ENCODE results near the gene GANC. TPM values are rescaled to one million over a fixed set of nuclear protein-coding genes. Genes with fewer than 3 reads are reported as not detected.

Gene GANC
- total and polyA plus RNA-seq, 9 of the 15 experiments (the other 6 are each of a cell fraction or from before 2014, with no cell fraction given): 10.9 to 19.0 (median 14.5) TPM

GRCh38 chr15:42279234-42279723 is 6.3 kb downstream of the GANC start (continued):
- TF ChIP-seq, protein P1, sequence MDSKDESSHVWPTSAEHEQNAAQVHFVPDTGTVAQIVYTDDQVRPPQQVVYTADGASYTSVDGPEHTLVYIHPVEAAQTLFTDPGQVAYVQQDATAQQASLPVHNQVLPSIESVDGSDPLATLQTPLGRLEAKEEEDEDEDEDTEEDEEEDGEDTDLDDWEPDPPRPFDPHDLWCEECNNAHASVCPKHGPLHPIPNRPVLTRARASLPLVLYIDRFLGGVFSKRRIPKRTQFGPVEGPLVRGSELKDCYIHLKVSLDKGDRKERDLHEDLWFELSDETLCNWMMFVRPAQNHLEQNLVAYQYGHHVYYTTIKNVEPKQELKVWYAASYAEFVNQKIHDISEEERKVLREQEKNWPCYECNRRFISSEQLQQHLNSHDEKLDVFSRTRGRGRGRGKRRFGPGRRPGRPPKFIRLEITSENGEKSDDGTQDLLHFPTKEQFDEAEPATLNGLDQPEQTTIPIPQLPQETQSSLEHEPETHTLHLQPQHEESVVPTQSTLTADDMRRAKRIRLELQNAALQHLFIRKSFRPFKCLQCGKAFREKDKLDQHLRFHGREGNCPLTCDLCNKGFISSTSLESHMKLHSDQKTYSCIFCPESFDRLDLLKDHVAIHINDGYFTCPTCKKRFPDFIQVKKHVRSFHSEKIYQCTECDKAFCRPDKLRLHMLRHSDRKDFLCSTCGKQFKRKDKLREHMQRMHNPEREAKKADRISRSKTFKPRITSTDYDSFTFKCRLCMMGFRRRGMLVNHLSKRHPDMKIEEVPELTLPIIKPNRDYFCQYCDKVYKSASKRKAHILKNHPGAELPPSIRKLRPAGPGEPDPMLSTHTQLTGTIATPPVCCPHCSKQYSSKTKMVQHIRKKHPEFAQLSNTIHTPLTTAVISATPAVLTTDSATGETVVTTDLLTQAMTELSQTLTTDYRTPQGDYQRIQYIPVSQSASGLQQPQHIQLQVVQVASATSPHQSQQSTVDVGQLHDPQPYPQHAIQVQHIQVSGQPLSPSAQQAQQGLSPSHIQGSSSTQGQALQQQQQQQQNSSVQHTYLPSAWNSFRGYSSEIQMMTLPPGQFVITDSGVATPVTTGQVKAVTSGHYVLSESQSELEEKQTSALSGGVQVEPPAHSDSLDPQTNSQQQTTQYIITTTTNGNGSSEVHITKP (IDR thresholded peaks at IDR 0.05; ENCODE audit: partially characterized antibody): peak; percentile 96
- TF ChIP-seq CC2D1A (IDR thresholded peaks at IDR 0.05) (no peak), ZNF124 (CRISPR knock-in tag; IDR thresholded peaks at IDR 0.05) (no peak), COPS2 (conservative IDR thresholded peaks at IDR 0.05) (no peak), PHF21A (IDR thresholded peaks at IDR 0.05; ENCODE audit: borderline replicate concordance, low read depth) (no peak), E2F6 (IDR thresholded peaks at IDR 0.05; ENCODE audit: borderline replicate concordance in 1 of 2, extremely low read depth in 1 of 2, insufficient read depth in 1 of 2, insufficient read length in 1 of 2, low read depth in 1 of 2, low read length in 1 of 2, poor library complexity in 1 of 2, severe bottlenecking in 1 of 2) (peak in 1 of 2 experiments; percentile 28), NCOA6 (IDR thresholded peaks at IDR 0.05) (no peak), ELF4 (CRISPR knock-in tag; IDR thresholded peaks at IDR 0.05) (0 out of 2 replicates have a peak, but pooled peaks have one; percentile 10), HEY1 (CRISPR knock-in tag; IDR thresholded peaks at IDR 0.05; ENCODE audit: borderline replicate concordance) (no peak), NFE2 (IDR thresholded peaks at IDR 0.05; ENCODE audit: low read depth) (peak; percentile 88), ZFPM2 (CRISPR knock-in tag; IDR thresholded peaks at IDR 0.05) (no peak)
- TF ChIP-seq, protein P2, sequence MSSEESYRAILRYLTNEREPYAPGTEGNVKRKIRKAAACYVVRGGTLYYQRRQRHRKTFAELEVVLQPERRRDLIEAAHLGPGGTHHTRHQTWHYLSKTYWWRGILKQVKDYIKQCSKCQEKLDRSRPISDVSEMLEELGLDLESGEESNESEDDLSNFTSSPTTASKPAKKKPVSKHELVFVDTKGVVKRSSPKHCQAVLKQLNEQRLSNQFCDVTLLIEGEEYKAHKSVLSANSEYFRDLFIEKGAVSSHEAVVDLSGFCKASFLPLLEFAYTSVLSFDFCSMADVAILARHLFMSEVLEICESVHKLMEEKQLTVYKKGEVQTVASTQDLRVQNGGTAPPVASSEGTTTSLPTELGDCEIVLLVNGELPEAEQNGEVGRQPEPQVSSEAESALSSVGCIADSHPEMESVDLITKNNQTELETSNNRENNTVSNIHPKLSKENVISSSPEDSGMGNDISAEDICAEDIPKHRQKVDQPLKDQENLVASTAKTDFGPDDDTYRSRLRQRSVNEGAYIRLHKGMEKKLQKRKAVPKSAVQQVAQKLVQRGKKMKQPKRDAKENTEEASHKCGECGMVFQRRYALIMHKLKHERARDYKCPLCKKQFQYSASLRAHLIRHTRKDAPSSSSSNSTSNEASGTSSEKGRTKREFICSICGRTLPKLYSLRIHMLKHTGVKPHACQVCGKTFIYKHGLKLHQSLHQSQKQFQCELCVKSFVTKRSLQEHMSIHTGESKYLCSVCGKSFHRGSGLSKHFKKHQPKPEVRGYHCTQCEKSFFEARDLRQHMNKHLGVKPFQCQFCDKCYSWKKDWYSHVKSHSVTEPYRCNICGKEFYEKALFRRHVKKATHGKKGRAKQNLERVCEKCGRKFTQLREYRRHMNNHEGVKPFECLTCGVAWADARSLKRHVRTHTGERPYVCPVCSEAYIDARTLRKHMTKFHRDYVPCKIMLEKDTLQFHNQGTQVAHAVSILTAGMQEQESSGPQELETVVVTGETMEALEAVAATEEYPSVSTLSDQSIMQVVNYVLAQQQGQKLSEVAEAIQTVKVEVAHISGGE (CRISPR knock-in tag; IDR thresholded peaks at IDR 0.05): no peak
- TF ChIP-seq, protein P3, sequence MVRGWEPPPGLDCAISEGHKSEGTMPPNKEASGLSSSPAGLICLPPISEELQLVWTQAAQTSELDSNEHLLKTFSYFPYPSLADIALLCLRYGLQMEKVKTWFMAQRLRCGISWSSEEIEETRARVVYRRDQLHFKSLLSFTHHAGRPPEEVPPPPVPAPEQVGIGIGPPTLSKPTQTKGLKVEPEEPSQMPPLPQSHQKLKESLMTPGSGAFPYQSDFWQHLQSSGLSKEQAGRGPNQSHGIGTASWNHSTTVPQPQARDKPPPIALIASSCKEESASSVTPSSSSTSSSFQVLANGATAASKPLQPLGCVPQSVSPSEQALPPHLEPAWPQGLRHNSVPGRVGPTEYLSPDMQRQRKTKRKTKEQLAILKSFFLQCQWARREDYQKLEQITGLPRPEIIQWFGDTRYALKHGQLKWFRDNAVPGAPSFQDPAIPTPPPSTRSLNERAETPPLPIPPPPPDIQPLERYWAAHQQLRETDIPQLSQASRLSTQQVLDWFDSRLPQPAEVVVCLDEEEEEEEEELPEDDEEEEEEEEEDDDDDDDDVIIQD (CRISPR knock-in tag; IDR thresholded peaks at IDR 0.05): no peak
- TF ChIP-seq, protein P4, sequence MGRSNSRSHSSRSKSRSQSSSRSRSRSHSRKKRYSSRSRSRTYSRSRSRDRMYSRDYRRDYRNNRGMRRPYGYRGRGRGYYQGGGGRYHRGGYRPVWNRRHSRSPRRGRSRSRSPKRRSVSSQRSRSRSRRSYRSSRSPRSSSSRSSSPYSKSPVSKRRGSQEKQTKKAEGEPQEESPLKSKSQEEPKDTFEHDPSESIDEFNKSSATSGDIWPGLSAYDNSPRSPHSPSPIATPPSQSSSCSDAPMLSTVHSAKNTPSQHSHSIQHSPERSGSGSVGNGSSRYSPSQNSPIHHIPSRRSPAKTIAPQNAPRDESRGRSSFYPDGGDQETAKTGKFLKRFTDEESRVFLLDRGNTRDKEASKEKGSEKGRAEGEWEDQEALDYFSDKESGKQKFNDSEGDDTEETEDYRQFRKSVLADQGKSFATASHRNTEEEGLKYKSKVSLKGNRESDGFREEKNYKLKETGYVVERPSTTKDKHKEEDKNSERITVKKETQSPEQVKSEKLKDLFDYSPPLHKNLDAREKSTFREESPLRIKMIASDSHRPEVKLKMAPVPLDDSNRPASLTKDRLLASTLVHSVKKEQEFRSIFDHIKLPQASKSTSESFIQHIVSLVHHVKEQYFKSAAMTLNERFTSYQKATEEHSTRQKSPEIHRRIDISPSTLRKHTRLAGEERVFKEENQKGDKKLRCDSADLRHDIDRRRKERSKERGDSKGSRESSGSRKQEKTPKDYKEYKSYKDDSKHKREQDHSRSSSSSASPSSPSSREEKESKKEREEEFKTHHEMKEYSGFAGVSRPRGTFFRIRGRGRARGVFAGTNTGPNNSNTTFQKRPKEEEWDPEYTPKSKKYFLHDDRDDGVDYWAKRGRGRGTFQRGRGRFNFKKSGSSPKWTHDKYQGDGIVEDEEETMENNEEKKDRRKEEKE (IDR thresholded peaks at IDR 0.05; ENCODE audit: borderline replicate concordance in 1 of 2, control insufficient read depth in 1 of 2, low read depth in 2 of 2, low read length in 1 of 2): no peak
